ENCODE results near the gene PPP1R9B.

- TF ChIP-seq CTCF (IDR thresholded peaks at IDR 0.05) (no peak), POLR2A (IDR thresholded peaks at IDR 0.05) (no peak), POLR2AphosphoS5 (IDR thresholded peaks at IDR 0.05) (no peak)
Measured at GRCh38 chr17:50103252-50103651, 47.2 kb downstream of the PPP1R9B start.

All from prostate gland (tissue), 2 donors.